ENCODE data around the gene CASK. TPM values are rescaled to one million over a fixed set of nuclear protein-coding genes. Genes with fewer than 3 reads are reported as not detected.

CASK gene
- total RNA-seq, 2 donors from 2014 or later: 22.3 to 27.4 TPM

DNA sequence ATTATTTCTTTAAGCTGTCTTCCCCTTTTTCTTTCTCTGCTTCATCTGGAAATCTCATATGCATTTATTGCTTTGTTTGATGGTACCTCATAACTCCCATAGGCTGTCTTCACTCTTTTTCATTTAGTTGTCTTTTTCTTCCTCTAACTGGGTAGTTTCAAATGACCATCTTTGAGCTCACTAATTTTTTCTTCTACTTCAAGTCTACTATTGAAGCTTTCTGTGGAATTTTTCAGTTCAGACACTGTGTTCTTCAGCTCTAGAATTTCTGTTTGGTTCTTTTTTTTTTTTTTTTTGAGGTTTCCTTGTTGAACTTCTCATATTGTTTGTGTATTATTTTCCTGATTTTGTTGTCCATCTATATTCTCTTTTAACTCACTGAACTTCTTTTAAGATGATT is 23.0 kb downstream of the CASK start:
- no peak overlapping the region for H3K4me3 ChIP-seq
- intact Hi-C loops (cut with DNase I): no loop called here
- H3K36me3 ChIP-seq (replicated peaks in 1 of 2; ENCODE audit: insufficient read depth in 1 of 2, low read depth in 2 of 2): no peaks in the 10 kb centered on the region
- TF ChIP-seq, protein P1, sequence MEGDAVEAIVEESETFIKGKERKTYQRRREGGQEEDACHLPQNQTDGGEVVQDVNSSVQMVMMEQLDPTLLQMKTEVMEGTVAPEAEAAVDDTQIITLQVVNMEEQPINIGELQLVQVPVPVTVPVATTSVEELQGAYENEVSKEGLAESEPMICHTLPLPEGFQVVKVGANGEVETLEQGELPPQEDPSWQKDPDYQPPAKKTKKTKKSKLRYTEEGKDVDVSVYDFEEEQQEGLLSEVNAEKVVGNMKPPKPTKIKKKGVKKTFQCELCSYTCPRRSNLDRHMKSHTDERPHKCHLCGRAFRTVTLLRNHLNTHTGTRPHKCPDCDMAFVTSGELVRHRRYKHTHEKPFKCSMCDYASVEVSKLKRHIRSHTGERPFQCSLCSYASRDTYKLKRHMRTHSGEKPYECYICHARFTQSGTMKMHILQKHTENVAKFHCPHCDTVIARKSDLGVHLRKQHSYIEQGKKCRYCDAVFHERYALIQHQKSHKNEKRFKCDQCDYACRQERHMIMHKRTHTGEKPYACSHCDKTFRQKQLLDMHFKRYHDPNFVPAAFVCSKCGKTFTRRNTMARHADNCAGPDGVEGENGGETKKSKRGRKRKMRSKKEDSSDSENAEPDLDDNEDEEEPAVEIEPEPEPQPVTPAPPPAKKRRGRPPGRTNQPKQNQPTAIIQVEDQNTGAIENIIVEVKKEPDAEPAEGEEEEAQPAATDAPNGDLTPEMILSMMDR (IDR thresholded peaks at IDR 0.05): no peak
- TF ChIP-seq POLR2A (IDR thresholded peaks at IDR 0.05): no peak
- DNase-seq (no peak), ATAC-seq (no peak)
- no peaks in the 10 kb centered on the region for H3K4me1 ChIP-seq
- no peaks in the 10 kb centered on the region for H3K27me3 ChIP-seq
- no peak overlapping the region for H3K27ac ChIP-seq
- H3K9me3 ChIP-seq: no peaks in the 10 kb centered on the region

DNA sequence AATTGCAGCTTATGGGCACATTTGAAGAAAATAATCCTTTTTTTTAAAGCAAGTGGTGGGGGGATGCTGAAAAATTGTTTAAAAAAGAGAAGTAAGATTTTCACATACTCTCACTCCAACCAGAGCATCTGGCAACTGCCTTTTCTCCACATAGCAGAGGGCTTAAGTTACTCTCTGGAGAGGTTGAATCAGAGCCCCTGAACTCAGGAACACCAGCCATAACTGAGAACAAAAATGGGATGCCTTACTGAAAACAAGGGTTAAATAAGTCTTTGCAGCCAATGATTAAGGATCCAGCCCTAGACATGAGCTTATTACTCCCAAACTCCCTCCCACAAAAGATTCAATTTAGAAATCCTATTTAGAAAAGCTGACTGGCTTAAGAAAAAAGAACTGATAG is 27.5 kb downstream of the CASK start:
- ATAC-seq (no peak), DNase-seq (no peak)
- Histone ChIP-seq H3K27ac (no peak overlapping the region), H3K4me3 (no peak overlapping the region), H3K36me3 (replicated peaks in 1 of 2; ENCODE audit: insufficient read depth in 1 of 2, low read depth in 2 of 2) (no peaks in the 10 kb centered on the region), H3K9me3 (no peaks in the 10 kb centered on the region), H3K4me1 (no peaks in the 10 kb centered on the region), H3K27me3 (no peaks in the 10 kb centered on the region)
- intact Hi-C loops (cut with DNase I): no loop called here
- no peak for TF ChIP-seq POLR2A (IDR thresholded peaks at IDR 0.05)
- TF ChIP-seq, protein P1 (IDR thresholded peaks at IDR 0.05): no peak

DNA sequence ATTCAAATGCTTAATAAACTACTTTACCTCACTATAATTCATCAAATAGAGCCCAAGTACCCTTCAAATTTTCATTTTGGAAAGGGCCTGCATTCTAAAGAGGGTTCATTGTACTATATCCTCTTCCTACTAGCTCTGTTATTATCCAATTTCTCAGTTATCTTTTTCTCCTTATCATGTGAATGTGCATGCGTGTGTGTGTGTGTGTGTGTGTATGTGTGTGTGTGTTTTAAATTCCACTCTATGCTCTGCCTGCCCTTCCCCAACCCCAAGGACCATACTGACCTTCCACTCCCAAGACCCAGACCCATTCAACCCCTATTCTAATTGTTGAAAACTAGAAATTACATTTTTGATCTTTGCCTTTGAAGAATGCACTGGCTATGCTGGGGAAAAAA is 33.3 kb downstream of the CASK start:
- WGBS, 2 donors: 33 to 42% methylated on average over 1 of the region's 1 CpG
- no peaks in the 10 kb centered on the region for H3K27me3 ChIP-seq
- H3K36me3 ChIP-seq (replicated peaks in 1 of 2; ENCODE audit: insufficient read depth in 1 of 2, low read depth in 2 of 2): no peaks in the 10 kb centered on the region
- no peak overlapping the region for H3K4me3 ChIP-seq
- TF ChIP-seq, protein P1 (IDR thresholded peaks at IDR 0.05): no peak
- no peak for TF ChIP-seq POLR2A (IDR thresholded peaks at IDR 0.05)
- H3K27ac ChIP-seq: peak overlapping the region; percentile 6 to 65 (median 51)
- ATAC-seq (no peak), DNase-seq (no peak)
- intact Hi-C loops (cut with DNase I): no loop called here
- no peaks in the 10 kb centered on the region for H3K9me3 ChIP-seq
- H3K4me1 ChIP-seq: peaks cover 16% of the 10 kb centered on the region

- WGBS, 2 donors: 6 to 13% methylated on average over 1 of the region's 1 CpG
- H3K27me3 ChIP-seq: no peaks in the 10 kb centered on the region
- H3K36me3 ChIP-seq (replicated peaks in 1 of 2; ENCODE audit: insufficient read depth in 1 of 2, low read depth in 2 of 2): no peaks in the 10 kb centered on the region
- no peak overlapping the region for H3K4me3 ChIP-seq
- H3K4me1 ChIP-seq: peaks cover 16% of the 10 kb centered on the region
- peak overlapping the region; percentile 6 to 65 (median 51) for H3K27ac ChIP-seq
- intact Hi-C loops (cut with DNase I): no loop called here
- no peak for TF ChIP-seq POLR2A (IDR thresholded peaks at IDR 0.05)
- TF ChIP-seq, protein P1 (IDR thresholded peaks at IDR 0.05): no peak
- DNase-seq (no peak), ATAC-seq (peak; percentile 88)
- no peaks in the 10 kb centered on the region for H3K9me3 ChIP-seq
Observed at GRCh38 chrX:41889317-41890025, 33.9 kb downstream of the CASK start.

DNA sequence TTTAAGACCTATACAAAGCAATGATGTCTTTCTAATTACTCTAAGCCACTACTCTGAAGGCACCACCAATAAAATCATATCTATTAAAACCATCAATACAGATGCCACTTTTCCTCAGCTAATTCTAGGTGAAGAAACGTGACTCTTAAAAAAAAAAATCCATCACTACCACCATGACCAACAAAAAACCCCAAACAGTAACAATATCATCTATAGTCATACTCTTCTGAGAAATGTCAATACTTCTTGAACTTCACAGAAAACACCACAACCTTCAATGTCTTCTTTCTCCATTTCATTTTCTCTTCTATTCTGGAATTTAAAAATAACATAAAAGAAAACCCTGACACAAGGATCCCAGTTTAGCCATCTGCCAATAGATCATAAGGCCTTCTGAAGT is 35.7 kb downstream of the CASK start:
- intact Hi-C loops (cut with DNase I): no loop called here
- H3K36me3 ChIP-seq (replicated peaks in 1 of 2; ENCODE audit: insufficient read depth in 1 of 2, low read depth in 2 of 2): no peaks in the 10 kb centered on the region
- WGBS, 2 donors: 70 to 78% methylated on average over 1 of the region's 1 CpG
- TF ChIP-seq, protein P1 (IDR thresholded peaks at IDR 0.05): no peak
- TF ChIP-seq POLR2A (IDR thresholded peaks at IDR 0.05): no peak
- no peaks in the 10 kb centered on the region for H3K9me3 ChIP-seq
- DNase-seq (no peak), ATAC-seq (no peak)
- peaks cover 16% of the 10 kb centered on the region for H3K4me1 ChIP-seq
- H3K27me3 ChIP-seq: no peaks in the 10 kb centered on the region
- no peak overlapping the region for H3K27ac ChIP-seq
- no peak overlapping the region for H3K4me3 ChIP-seq
